Thoracic aorta (tissue), 2 donors: ENCODE measurements around the gene CTNNA3. TPM values are rescaled to one million over a fixed set of nuclear protein-coding genes. Genes with fewer than 3 reads are reported as not detected.

Source experiments
- ATAC-seq: fragments of 150-250 bp; one replicate; pipeline ENCODE4 v1.8.0; 2017; ENCODE audit warnings: low read depth; ENCODE audit not compliant: insufficient number of reproducible peaks, low FRiP score
- DNase-seq: peaks from one replicate; pipeline ENCODE4 v3.0.0-alpha.2; 2020; ENCODE audit warnings: low spot score
- H3K27ac ChIP-seq, 2 donors: fragments of 200-600 bp; sonication (generic); 1 replicate in 1 of 2; 2 replicates in 1 of 2; pipeline ENCODE4 v1.5.1; 2016; ENCODE audit warnings: mild to moderate bottlenecking in 2 of 2, moderate library complexity in 2 of 2
- H3K27me3 ChIP-seq: fragments of 200-600 bp; sonication (generic); replicated peaks from 2 replicates; pipeline ENCODE4 v1.6.0; 2016; ENCODE audit warnings: mild to moderate bottlenecking; ENCODE audit not compliant: insufficient read depth
- H3K36me3 ChIP-seq: fragments of 200-600 bp; sonication (generic); one replicate; pipeline ENCODE4 v1.5.1; 2016
- H3K4me1 ChIP-seq, 2 donors: fragments of 200-600 bp; sonication (generic); 1 replicate in 1 of 2; 2 replicates in 1 of 2; pipeline versions ENCODE4 v1.5.1 to v1.6.0; 2016; ENCODE audit warnings: low read depth in 2 of 2, mild to moderate bottlenecking in 1 of 2; ENCODE audit not compliant: control insufficient read depth in 1 of 2
- H3K4me3 ChIP-seq: fragments of 200-600 bp; sonication (generic); 2 replicates; pipeline ENCODE4 v1.5.1; 2016; ENCODE audit warnings: mild to moderate bottlenecking
- H3K9me3 ChIP-seq: fragments of 200-600 bp; sonication (generic); 2 replicates; pipeline ENCODE4 v1.5.1; 2016
- CTCF ChIP-seq: fragments of 200-600 bp; sonication (generic); IDR thresholded peaks from one replicate; pipeline ENCODE4 v1.5.1; 2019; ENCODE audit warnings: antibody characterized with exemption
- total RNA-seq, 2 donors: library from RNA; depleted of rRNA; stranded (reverse); fragments of >200 nt; gene quantifications; one replicate each; pipeline versions ENCODE4 v1.1.0 to v1.2.3, GENCODE V29; 2016

CTNNA3 gene
- total RNA-seq, 2 donors from 2014 or later: 0.95 to 1.2 TPM

GRCh38 chr10:66837990-66838389, 858.0 kb downstream of the CTNNA3 start:
- DNase-seq (no peak), ATAC-seq (no peak)
- no peaks in the 10 kb centered on the region for H3K4me1 ChIP-seq
- H3K36me3 ChIP-seq: no peaks in the 10 kb centered on the region
- no peak overlapping the region for H3K27ac ChIP-seq
- H3K9me3 ChIP-seq: no peaks in the 10 kb centered on the region
- H3K27me3 ChIP-seq: no peaks in the 10 kb centered on the region
- TF ChIP-seq CTCF: no peak
- no peak overlapping the region for H3K4me3 ChIP-seq

- H3K27me3 ChIP-seq: no peaks in the 10 kb centered on the region
Measured at GRCh38 chr10:66837335-66837734, 858.7 kb downstream of the CTNNA3 start.

GRCh38 chr10:66836771-66837170, 859.2 kb downstream of the CTNNA3 start:
- Histone ChIP-seq H3K27me3 (no peaks in the 10 kb centered on the region), H3K36me3 (no peaks in the 10 kb centered on the region), H3K9me3 (no peaks in the 10 kb centered on the region), H3K27ac (no peak overlapping the region), H3K4me1 (no peaks in the 10 kb centered on the region), H3K4me3 (no peak overlapping the region)
- ATAC-seq (no peak), DNase-seq (no peak)
- no peak for TF ChIP-seq CTCF

More at GRCh38 chr10:66837335-66837734, 858.7 kb downstream of the CTNNA3 start:
- Histone ChIP-seq H3K4me3 (no peak overlapping the region), H3K36me3 (no peaks in the 10 kb centered on the region), H3K9me3 (no peaks in the 10 kb centered on the region), H3K27ac (no peak overlapping the region), H3K4me1 (no peaks in the 10 kb centered on the region)
- DNase-seq (no peak), ATAC-seq (no peak)
- no peak for TF ChIP-seq CTCF

DNA sequence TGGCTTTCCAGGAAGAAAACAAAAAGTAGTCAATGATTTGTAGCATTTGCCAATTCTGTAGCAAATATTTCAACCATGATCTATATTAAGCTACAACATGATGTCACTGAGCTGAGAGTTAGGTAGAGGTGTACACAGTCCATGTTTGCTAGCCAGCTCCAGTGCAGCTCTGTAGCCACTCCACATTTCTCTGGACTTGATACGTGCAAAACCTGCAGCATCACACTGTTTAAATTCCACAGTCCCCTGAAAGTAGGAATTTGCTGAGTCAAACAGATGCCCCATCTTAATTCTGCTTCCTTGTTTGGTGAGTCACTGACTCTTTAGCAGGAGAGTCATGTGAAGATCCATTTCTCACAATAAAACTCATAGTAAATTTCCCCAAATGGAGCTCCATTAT, 859.9 kb downstream of the CTNNA3 start:
- no peaks in the 10 kb centered on the region for H3K4me1 ChIP-seq
- H3K36me3 ChIP-seq: no peaks in the 10 kb centered on the region
- no peak for DNase-seq
- no peak overlapping the region for H3K27ac ChIP-seq
- no peaks in the 10 kb centered on the region for H3K27me3 ChIP-seq
- no peak for TF ChIP-seq CTCF
- no peak overlapping the region for H3K4me3 ChIP-seq
- ATAC-seq: no peak
- H3K9me3 ChIP-seq: no peaks in the 10 kb centered on the region

DNA sequence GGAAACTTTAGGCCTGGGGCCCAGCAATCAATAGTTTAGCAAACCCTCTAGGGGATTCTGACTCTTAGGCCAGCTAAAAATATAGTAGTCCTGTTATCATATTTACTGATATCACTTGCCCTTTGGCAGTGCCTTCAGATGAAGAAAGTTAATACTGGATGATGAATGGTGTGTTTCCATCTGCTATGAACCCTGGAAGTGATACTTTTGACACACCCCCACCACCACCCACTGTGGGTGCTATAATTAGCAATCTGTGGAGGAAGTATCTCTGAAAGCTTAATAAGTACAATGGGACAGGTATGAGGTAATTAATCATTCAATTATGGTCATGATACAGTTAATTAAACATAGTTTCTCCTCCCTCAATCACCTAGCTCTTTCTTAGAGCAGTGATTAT, 860.6 kb downstream of the CTNNA3 start:
- Histone ChIP-seq H3K9me3 (no peaks in the 10 kb centered on the region), H3K4me3 (no peak overlapping the region), H3K36me3 (no peaks in the 10 kb centered on the region), H3K4me1 (no peaks in the 10 kb centered on the region), H3K27me3 (no peaks in the 10 kb centered on the region), H3K27ac (no peak overlapping the region)
- DNase-seq: no peak
- no peak for ATAC-seq
- no peak for TF ChIP-seq CTCF
